Activated CD4-positive, alpha-beta T cell treated with anti-CD3 and anti-CD28 coated beads for 1 hour (primary cell): ENCODE measurements around the gene POU2F3.

Experiments used
- DNase-seq: peaks from one replicate; pipeline ENCODE4 v3.0.0-alpha.2; 2020

Gene POU2F3

DNA sequence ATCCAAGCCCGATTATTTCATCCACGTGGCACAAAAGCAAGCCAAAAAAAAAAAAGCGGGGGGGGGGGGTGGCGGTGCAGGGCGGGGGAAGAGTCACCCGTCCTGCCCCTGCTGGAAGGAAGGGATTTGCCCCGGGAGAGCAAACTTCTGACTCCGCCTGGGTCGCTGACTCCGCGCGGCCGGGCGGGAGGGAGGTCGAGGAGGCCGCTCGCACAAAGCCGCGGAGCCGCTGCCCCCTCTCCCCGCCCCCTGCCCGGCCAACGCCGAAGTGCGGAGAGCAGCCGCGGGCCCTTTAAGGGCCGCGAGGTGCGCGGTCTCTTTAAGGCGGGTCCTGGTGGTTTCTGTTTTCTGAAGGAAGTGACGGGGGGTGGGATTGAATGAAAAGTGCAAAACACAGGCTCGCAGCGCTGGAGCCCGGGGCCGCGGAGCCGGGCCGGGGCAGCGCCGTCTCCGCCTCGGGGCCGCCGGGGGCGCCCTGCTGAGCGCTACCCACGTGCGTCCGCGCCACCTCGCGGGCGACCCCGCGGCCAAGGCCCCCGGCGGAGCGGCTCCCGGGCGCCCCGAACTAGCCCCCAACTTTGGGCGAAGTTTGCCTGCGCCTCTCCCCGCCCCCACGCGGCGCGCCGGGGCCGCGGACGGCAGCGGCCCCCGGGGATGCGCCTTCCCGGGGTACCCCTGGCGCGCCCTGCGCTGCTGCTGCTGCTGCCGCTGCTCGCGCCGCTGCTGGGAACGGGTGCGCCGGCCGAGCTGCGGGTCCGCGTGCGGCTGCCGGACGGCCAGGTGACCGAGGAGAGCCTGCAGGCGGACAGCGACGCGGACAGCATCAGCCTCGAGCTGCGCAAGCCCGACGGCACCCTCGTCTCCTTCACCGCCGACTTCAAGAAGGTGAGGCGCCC, 29.1 kb upstream of the POU2F3 start, which contains the start of gene OAF:
Gene OAF, plus strand, starts transcription at position 407 of the 896 bp plus-strand sequence. Its CDS starts 248 bp downstream, at position 655.
- DNase-seq: peak; percentile 31

GRCh38 chr11:120211522-120212258, 28.2 kb upstream of the POU2F3 start:
- DNase-seq: no peak

DNA sequence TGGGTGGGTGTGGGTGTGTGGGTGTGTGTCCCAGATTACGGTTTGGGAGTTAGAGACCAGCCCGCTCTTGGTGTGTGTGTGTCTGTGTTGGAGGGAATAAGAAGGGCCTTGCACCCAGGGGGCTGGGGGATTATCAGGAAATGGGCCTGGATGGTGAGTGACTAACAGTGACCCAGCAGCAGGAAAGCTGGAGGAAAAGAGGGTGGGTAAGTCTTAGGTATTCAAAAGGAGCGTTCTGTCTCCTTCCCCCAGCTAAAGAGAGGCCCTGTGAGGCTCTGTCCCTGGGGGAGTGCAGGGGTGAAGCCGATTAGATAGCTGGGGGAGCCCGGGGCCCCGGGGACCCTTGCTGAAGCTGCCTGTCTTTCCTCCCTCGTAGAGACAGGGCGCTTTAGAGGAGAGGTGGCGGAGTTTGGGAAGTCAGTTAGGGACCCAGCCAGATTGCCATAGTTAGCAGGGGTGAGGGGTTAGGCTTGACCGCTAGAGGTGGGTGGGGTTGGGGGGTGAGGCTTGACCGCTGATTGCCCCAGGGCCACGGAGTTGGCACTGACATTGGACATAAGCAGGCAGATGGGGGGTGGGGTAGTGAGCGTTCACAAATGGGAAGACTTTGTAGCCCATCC, 27.6 kb upstream of the POU2F3 start:
- no peak for DNase-seq

GRCh38 chr11:120212926-120213325, 27.0 kb upstream of the POU2F3 start:
- no peak for DNase-seq

- no peak for DNase-seq
Measured at GRCh38 chr11:120214581-120214980, 25.4 kb upstream of the POU2F3 start.

GRCh38 chr11:120215634-120216033, 24.3 kb upstream of the POU2F3 start:
- no peak for DNase-seq

DNA sequence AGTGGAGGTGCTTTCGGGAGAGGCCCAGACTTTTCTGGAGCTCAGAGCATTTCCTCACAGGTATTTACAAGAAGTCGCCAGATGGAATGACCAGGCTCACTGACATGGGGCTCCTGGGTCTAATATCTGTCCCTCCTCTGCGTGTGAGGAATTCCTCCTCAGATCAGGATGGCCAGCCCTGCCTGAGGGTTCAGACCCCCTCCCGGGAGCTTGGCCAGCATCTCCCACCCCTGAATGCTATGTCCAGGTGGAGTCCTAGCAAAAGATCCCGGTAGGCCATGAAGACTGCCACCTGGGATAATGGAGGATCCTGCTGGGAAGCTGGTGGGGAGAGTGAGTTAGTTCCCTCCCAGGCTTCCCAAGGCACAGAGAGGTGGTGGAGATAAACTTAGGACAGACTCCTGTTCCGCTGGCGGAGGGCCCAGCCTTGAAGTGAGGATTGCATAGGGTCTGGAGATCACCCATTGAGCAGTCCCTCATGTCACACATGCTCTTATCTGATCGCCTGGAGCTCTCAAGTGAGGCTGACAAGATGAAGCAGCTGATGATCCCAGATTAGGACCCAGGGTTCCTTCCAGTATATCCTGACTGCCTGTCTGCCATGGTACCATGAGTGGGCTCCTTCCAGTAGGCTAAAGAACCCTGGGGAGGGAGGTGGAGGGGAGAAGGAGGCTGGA, 23.4 kb upstream of the POU2F3 start:
- no peak for DNase-seq

DNA sequence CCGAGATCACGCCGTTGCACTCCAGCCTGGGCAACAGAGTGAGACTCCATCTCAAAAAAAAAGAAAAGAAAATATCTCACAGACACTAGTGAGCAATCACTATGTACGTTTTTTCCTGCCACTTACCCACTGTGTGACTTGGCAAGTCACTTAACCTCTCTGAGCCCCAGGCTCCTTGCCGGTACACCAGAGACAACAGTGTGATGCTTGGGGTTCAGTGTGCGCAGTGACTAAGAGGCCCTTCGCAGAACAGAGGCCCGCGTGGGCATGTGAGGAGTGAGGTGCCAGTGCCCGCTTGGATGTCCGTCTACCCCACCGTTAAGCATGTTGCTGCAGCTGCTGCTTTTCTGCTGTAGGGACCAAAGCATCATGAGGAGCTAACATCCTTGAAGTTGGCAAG, 22.4 kb upstream of the POU2F3 start:
- DNase-seq: no peak

- DNase-seq: no peak
Measured at GRCh38 chr11:120217941-120218694, 21.8 kb upstream of the POU2F3 start.

GRCh38 chr11:120218695-120219033, 21.3 kb upstream of the POU2F3 start:
- no peak for DNase-seq

DNA sequence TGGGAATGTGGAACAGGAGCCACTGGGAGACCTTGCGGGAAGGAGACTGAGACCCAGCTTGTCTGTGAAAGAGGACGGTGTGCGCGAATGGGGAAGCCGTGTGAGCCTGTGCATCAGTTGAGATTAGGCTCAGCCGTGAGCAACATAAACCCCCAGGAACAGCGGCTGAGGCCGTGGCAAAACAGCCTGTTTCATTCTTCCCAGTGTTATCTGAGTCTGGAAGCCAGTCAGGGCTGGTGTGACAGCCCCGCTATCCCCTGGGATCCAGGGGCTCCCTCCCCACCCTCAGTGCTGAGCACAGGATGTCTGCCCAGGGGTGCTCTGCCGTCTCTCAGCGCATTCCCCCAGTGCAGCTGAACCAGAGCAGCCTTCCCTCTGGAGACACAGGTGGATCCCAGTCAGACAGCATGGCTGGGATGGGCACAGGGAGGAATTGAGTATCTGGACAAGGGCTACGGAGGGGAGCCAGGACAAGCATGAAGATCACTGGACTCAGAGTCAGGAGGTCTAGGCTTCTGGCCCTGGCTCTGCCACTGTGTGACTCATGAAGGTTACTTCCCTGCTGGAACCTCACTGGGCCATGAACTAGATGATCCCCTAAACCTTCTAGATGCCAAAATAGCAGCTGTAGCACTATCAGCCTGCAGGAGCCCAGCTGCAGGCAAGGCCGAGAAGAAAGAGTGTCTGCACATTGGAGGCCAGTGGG, 20.6 kb upstream of the POU2F3 start:
- DNase-seq: no peak

- no peak for DNase-seq
Measured at GRCh38 chr11:120219938-120220746, 19.8 kb upstream of the POU2F3 start.

GRCh38 chr11:120220747-120221037, 19.2 kb upstream of the POU2F3 start:
- no peak for DNase-seq

GRCh38 chr11:120221115-120221752, 18.7 kb upstream of the POU2F3 start:
- no peak for DNase-seq

- DNase-seq: no peak
Measured at GRCh38 chr11:120222916-120223315, 17.0 kb upstream of the POU2F3 start.

- DNase-seq: no peak
Measured at GRCh38 chr11:120223793-120224192, 16.1 kb upstream of the POU2F3 start.

GRCh38 chr11:120224361-120224760, 15.6 kb upstream of the POU2F3 start:
- DNase-seq: no peak

- DNase-seq: no peak
Measured at GRCh38 chr11:120224972-120225909, 14.7 kb upstream of the POU2F3 start.

GRCh38 chr11:120226242-120226641, 13.7 kb upstream of the POU2F3 start:
- DNase-seq: no peak
